GM12873 (cell line): ENCODE measurements around the gene GPD1.

Experiments used
- TF ChIP-seq, protein P1 (sequence below): IDR thresholded peaks from 2 replicates; pipeline ENCODE4 v1.5.1; 2012; ENCODE audit warnings: low read depth, mild to moderate bottlenecking, moderate library complexity, low read length, control low read depth; ENCODE audit not compliant: insufficient read depth; ENCODE audit errors: missing control alignments

Gene GPD1

DNA sequence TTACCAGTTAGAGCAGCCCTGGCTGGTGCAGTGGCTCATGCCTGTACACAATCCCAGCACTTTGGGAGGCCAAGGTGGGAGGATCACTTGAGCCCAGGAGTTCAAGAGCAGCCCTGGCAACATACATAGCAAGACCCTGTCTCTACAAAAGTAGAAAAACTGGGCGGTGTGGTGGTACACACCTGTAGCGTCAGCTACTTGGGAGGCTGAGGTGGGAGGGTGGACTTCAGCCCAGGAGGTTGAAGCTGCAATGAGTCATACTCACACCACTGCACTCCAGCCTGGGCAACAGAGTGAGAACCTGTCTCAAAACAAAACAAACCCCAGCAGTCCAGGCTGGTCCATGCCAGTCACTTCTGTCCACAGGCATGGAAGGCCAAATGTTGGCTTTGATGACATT lies 15.6 kb downstream of the GPD1 start:
- TF ChIP-seq, protein P1, sequence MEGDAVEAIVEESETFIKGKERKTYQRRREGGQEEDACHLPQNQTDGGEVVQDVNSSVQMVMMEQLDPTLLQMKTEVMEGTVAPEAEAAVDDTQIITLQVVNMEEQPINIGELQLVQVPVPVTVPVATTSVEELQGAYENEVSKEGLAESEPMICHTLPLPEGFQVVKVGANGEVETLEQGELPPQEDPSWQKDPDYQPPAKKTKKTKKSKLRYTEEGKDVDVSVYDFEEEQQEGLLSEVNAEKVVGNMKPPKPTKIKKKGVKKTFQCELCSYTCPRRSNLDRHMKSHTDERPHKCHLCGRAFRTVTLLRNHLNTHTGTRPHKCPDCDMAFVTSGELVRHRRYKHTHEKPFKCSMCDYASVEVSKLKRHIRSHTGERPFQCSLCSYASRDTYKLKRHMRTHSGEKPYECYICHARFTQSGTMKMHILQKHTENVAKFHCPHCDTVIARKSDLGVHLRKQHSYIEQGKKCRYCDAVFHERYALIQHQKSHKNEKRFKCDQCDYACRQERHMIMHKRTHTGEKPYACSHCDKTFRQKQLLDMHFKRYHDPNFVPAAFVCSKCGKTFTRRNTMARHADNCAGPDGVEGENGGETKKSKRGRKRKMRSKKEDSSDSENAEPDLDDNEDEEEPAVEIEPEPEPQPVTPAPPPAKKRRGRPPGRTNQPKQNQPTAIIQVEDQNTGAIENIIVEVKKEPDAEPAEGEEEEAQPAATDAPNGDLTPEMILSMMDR = no peak

DNA sequence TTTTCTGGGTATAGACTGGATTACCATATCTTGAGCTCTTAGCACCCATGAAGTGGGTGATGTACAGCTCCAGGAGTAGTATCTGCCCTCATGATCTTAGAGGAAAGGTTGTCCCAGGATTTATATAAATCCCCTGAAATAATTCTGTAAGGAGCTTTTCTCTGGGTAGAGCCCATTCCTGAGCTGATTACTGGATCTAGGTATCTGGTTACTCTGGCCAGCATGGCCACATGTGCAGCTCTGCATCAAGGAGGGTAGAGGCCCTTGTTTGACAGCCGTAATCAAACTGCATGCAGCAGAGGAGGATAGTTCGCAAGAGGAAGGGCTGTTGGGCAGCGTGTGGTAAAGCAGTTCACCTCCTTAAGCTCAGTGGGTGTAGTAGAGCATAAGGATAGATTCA lies 16.7 kb downstream of the GPD1 start:
- TF ChIP-seq, protein P1 = no peak

DNA sequence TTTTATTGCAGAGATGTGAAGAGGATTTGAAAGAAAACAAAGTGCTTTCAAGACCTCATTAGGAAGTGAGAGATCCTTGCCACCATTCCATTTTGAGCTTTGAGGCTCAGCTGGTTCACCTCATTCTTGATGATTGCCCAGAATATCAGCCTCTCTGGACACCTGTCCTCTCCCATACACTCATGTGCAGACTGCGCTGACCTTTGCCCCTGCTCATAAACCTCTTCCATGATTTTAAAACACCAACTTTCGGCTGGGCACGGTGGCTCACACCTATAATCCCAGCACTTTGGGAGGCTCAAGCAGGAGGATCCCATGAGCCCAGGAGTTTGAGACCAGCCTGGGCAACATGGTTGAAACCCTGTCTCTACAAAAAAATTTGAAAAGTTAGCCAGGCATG lies 17.1 kb downstream of the GPD1 start:
- TF ChIP-seq, protein P1 = no peak

DNA sequence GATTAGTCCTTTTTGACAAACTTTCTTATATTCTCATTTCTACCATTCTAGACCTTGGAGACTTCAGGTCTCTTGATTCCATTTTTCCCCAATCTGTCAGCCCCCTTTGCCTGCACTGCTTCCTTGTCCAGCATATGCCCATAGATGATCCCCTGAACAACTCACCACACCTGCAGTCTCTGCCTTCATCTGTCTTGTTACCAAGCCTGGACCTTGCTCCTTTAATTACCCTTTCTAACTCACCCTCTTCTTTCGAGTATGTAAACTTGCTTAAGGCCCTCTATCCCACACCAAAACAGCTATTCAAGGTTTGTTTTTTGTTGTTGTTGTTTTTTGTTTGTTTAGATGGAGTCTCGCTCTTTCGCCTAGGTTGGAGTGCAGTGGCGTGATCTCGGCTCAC lies 17.8 kb downstream of the GPD1 start:
- TF ChIP-seq, protein P1 = no peak

DNA sequence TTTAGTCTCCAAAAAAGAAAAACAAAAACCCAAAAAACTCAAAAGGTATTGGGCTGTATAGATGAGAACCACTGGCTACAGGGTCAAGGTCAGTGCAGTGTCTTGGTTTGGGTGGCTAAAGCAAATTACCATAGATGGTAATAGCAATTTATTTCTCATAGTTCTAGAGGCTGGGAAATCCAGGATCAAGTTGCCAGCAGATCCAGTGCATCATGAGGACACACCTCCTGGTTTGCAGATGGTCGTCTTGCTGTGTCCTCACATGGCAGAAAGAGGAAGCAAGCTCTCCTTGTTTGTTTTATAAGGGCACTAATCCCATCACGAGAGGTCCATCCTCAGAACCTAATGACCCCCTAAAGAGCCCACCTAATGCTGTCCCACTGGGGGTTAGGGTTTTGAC lies 19.4 kb downstream of the GPD1 start:
- TF ChIP-seq, protein P1 = no peak

DNA sequence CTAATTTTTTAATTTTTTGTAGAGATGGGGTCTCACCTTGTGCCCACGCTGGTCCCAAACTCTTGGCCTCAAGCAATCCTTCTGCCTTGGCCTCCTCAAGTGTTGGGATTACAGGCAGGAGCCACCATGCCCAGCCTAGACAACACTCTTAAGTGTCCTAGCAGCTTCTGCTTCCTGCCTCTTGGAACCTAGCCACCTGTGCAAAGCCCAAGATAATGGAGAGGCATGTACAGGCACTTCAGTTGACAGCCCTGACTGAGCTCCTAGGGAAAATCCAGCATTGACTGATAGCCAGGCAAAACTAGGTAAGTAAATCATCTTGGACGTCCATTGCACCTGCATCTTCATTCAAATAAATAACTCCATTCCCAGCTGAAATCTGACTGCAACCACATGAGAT lies 23.7 kb downstream of the GPD1 start:
- TF ChIP-seq, protein P1 = no peak

DNA sequence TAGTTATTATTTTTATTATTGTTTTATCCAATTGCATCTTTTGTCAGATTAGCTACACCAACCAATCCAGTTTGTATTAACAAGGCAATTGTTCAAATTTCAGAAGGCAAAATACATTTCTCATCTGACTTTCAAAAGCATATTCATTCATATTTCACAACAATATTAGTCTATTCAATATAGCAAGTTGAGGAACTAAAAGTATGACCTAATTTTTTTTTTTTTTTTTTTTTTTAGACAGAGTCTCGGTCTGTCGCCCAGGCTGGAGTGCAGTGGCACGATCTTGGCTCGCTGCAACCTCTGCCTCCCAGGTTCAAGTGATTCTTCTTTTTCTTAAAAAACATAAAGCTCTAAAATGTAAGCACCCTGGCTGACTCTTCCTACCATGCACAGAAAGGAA lies 25.5 kb downstream of the GPD1 start:
- TF ChIP-seq, protein P1 = no peak
